Activated CD8-positive, alpha-beta memory T cell treated with anti-CD3 and anti-CD28 coated beads for 4 hours (primary cell): Measurements from ENCODE around the gene ADD3.
"Not testable (repeated sequence)": the region's sequence is repeated elsewhere in the genome, so short reads cannot be mapped to it uniquely, and the experiment has no call there.

Source experiments
- DNase-seq, 2 donors: peaks; one replicate each; pipeline ENCODE4 v3.0.0-alpha.2; 2020; ENCODE audit warnings: low read depth in 2 of 2

The ADD3 gene

DNA sequence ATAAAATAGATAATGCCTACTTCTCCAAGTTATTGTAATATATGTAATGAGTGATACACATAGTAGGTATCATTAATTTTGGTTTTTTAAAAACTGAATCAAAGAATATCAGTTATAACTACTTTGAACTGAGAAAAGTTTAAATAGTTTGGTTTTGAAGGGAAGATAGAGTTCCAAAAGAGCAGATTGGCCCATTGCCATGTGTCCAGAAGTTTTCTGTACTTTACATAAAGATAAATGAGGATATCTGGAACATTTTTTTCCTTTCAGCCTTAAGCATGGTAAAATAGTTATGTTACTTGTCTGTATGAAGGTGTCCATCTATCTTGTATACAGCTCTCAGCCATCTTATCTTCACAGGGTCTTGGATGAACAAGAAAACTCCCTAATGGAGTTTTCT is 101.7 kb downstream of the ADD3 start:
- DNase-seq: no peak

- DNase-seq: no peak
Measured at GRCh38 chr10:110110338-110110737, 102.6 kb downstream of the ADD3 start.

DNA sequence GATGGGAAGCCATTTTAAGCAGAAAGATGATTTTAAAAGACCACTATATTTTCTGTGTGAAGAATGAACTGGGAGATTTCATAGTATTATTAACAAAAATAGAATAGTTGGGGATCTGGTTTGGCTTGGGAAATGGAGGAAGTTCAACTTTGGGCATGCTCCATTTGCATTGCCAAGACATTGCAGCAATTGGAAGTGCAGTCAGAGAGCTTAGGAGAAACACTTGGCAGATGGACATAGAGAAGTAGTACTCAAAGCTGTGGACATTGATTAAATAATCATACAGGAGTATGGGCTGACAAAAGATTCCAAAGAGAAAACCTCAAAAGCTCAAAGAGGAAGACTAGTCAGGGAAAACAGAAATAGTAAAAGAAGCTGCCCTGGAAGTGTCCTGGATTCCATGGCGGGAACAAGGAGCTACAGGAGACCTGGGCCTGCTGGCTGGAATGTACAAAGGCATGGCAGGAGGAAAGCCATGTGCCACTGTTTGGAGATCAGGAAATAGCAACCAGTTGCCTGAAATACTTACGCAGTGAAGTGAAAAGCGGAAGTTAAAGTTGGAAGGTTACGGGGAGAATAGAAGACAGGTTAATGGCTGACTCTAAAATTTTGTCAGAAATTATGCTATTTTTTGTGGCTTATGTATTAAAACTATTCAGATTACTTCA is 106.0 kb downstream of the ADD3 start:
- DNase-seq: no peak

GRCh38 chr10:110114668-110115067 is 106.9 kb downstream of the ADD3 start:
- DNase-seq: not testable (repeated sequence)

DNA sequence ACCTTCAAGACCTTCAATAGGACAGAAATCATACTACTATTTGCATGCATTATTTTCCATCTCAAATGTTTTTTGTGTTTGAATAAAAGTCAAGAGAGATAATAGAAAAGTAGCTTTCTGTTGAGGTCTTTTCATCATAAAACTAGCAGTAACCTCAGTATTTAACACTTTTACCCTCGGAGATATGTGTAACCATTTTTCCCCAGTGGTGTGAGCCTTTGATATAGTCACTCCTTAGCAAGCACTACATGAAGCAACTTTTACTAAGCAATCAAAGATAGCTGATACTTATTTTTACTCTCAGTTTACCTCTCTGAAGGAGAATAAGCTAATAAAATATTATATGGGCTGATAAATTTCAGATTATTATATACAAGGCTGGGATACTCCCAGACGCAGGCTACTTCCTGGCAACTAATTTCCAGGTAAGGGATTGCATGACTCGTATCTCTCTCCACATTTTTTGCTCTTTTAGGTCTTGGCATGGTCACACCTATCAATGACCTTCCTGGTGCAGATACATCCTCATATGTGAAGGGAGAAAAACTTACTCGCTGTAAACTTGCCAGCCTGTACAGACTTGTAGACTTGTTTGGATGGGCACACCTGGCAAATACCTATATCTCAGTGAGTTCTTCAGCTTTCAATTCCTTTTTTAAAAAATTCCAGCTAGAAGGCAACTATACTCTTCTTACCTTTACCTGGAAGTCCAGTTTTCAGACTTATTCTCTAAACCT is 108.2 kb downstream of the ADD3 start:
- DNase-seq: no peak

DNA sequence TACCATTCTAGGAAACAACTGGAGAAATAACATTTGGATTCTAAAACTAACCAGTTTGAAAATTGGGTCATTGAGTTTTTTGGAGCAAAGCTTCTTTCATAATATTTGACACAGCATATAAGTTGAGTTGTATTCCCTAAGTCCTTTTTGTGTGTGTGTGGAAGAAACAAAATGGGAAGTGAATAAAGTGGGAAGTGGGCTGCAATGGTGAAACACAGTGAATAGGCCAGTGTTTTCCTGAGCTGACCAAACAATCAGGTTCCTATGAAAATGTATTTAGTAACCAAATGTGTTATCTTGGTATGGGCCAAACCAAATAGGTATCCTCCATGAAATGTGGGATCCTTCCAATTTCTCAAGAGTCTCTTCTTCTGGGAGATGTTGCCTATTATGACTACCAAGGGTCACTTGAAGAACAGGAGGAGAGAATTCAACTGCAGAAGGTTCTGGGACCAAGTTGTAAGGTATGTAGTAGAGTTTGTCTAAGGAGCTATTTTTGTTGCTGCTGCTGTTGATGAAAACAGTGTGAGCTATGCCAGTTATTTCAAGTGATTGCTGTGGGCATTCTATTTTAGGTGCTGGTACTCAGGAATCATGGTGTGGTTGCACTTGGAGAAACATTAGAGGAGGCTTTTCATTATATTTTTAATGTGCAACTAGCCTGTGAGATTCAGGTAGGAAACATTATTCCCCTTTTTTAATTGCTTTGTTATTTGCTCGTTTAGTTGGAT is 111.3 kb downstream of the ADD3 start:
- DNase-seq: no peak

DNA sequence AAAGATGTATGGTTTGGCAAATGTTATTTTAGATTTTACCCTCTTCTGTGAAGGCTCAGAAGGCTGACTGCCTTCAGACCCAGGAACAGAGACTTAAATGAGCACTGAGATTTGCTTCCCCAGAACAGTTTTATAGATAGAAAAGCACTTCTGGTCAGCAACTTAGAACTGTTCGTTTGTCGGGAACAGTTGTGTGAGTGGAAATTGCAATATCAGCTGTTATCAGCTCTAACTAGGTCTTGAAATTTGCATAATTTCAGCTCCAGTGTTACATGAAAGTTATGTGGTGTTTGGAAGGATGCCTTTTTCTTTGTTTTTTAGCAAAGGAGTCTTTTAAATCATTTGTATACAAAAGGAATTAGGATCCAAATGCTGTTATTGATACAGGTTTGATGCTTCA is 115.8 kb downstream of the ADD3 start:
- DNase-seq: no peak

DNA sequence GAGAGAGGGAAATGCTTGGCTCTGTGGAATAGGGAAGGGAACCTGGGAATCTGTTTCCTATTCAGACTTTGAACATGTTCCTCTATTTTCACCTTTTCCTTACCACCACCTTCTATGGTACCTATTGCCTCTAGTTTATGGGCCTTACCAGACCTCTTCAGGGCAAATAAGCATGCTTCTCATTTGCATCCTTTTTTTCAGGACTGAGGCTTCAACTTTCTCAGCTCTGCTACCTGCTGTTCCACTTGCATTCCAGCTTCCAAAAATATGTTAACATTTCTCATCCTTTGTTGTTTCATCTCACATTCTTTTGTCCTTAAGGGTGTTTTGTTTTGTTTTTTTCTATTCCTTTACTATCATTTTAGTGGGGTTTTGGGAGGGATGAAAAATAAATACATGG is 121.7 kb downstream of the ADD3 start:
- no peak for DNase-seq

GRCh38 chr10:110134917-110135316 is 127.1 kb downstream of the ADD3 start:
- DNase-seq: no peak

DNA sequence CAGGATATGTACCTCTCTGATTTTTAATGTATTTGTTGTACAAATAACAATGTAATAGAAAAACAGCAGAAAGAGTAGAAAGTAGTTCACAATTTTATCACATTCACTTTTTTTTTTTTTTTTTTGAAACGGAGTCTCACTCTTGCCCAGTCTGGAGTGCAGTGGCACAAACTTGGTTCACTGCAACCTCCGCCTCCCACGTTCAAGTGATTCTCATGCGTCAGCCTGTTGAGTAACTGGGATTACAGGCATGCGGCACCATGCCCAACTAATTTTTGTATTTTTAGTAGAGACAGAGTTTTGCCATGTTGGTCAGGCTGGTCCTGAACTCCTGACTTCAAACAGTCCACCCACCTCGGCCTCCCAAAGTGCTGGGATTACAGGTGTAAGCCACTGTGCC is 128.1 kb downstream of the ADD3 start:
- not testable (repeated sequence) for DNase-seq

DNA sequence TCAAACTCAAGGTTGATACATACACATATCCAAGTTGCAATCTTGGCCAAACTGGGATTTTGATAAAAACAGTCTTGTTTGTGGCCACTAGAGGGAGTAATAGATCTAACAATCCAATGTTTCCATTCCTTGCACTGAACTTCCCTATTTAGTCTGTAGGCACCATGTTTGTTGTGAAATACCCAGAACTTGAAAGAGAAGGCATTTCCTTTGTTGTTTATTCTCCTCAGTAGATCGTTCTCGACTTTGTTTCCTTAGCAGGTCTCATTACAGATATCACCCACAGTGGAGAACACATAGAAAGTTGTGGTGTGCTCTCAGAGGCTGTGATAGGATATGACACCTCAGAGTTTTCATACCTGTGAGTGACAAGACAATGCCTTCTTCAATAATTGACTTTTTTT is 129.4 kb downstream of the ADD3 start:
- no peak for DNase-seq

DNA sequence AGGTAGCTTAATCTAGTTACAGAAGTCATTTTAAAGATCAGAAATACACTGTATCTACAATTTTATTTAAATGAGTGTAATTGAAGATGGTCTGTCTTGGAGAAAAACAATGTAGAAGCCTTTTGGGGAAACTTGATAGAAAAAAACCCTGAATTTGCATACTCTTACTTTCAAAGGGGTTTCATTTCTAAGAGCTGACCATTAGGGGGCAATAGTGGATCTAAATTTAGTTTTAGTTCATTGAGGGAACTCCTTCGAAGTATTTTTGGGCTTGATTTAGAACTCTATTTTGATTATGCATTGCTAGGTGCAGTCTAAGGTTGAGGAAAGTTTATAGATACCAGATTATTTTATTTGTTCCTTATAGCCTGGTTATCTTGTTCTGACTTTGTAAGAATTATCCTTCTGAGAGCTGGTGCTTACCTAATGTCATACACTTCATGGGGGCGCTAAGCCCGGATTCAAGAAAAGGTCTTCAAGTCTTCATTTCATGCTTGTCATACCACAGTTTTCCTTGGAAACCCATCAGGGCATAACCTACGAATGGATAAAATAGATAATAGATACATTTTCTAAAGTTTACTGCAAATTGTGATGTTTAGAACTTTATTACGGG is 130.5 kb downstream of the ADD3 start:
- DNase-seq: no peak

- DNase-seq: no peak
Measured at GRCh38 chr10:110141185-110141584, 133.4 kb downstream of the ADD3 start.

DNA sequence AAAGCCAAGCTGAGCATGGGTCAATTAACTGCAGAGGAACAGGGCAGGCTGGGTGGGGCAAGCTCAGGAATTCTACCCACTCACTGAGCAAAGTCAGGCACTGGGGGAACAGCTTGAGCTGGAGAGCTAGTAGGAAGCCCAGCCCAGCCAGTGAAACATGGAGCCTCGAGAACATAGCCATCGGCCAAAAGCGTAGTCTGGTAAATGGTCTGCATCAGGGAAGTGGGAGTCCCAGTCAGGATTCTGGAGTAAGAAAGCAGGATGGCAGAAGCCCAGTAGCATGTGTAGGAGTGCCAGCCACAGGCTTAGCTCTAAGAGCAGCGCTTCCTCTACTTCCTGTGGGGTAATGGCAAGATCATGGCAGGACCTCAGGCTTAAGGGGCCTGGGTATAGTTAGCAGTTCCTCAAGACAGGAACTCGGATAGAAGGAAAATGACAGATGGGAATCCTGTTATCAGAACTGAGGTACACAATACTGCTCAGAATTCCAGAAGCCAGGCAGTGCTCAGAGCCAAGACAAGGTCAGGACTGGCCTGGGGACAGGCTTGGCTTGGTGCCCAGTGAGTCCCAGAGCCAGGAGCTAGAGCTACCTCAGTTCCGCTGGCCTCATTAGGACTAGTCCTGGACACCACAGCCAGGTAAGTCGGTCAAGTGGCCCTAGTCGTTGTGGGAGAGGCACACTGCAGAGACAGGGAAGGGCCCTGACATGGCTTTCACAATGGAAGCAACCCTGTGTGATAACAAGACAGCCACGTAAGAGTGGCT is 134.3 kb downstream of the ADD3 start:
- no peak for DNase-seq

DNA sequence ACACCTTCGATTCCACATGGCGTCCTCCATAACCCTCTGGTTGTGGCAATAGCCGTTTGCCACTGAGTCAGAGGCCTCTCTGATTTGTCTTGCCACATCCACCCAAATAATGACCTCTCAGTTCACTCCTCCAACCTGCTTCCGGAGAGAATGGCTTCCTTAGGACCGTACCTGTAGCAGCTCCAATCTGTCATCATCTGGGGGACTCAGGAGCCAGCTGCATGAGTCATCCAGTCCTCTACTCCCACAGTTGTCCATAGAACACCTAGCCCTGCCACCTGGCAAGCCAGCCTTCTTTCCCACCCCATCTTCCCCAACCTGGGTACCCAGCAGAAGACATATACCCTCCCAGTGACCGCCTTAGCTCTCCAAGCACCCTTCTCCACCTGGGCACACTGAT is 135.2 kb downstream of the ADD3 start:
- DNase-seq: no peak

DNA sequence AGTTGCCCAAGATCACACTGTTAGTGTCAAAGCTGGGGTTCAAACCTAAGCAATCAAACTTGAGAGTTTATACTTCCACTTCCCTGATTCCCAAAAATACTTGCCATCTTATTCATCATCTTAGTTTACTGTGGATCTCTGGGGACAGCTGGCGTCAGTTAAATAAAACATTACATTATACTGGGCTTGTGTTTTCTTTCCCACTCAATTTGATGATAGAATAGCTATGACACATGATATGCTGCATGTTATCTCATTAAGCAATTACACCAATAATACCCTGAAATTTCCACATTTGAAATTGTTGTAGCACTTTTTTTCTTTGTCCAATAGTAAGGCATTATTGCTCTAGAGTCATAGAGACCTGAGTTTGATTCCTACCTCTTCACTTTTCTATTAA is 136.7 kb downstream of the ADD3 start:
- no peak for DNase-seq

DNA sequence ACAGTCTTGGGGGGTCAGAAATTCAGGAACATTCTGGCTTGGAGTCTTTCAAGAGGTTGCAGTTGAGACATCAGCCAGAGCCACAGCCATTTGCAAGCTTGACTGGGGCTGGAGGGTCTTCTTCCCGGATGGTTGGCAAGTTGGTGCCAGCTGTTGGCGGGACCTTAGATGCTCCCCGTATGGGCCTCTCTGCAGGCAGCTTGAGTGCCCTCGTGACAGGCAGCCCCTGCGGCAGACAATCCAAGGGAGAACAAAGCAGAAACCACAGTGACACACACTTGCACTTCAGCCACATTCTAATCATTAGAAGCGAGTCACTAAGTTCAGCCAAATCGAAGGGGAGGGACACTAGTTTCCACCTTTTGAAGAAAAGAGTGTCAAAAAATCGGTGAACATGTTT is 140.2 kb downstream of the ADD3 start:
- DNase-seq: no peak

DNA sequence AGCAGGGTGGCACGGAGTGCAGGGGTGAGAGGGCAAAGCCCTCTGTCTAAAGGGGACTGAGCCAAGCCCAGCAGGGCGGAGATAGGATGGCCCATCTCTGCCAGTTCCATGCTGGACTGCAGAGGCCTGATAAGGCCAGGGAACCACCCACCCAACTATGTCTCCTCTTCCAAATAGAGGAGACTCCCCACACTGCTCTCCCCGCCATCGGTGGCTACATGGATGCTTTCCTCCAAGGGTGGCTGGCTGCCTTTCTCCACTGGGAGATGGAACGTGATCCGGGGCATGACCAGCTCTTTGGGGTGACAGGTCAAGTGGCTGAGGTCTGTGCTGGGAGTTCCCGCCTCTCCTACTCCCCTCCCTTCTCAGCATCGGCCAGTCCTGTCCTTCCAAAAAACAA is 141.5 kb downstream of the ADD3 start:
- no peak for DNase-seq

DNA sequence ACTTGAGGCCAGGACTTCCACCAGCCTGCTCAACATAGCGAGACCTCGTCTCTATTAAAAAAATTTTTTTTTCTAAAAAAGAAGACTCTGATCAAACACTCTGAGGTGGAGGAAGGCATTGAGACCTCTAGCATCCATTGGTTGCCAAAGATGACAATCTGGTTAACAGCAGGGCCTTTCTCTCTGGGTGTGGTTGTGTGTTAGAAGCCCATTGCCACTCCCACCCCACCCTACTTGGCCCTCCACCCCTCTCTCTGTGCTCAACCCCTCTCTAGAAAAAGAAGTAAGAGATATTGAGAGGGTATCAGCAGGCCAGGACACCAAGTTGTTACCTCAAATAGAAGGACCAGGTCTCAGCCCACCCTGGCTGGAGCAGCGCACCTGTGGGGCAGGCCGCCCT is 142.3 kb downstream of the ADD3 start:
- DNase-seq: no peak

- no peak for DNase-seq
Measured at GRCh38 chr10:110150981-110151380, 143.2 kb downstream of the ADD3 start.

GRCh38 chr10:110151467-110151866 is 143.7 kb downstream of the ADD3 start:
- DNase-seq: no peak

- no peak for DNase-seq
Measured at GRCh38 chr10:110151971-110152370, 144.2 kb downstream of the ADD3 start.
